GM19452 (cell line): ENCODE results near the gene NCOR2.

Experiments
- ATAC-seq: cut with Tn5 transposase; IDR thresholded peaks from one replicate; pipeline ENCODE4 v1.9.1; 2021; ENCODE audit not compliant: unreplicated experiment

NCOR2 gene

DNA sequence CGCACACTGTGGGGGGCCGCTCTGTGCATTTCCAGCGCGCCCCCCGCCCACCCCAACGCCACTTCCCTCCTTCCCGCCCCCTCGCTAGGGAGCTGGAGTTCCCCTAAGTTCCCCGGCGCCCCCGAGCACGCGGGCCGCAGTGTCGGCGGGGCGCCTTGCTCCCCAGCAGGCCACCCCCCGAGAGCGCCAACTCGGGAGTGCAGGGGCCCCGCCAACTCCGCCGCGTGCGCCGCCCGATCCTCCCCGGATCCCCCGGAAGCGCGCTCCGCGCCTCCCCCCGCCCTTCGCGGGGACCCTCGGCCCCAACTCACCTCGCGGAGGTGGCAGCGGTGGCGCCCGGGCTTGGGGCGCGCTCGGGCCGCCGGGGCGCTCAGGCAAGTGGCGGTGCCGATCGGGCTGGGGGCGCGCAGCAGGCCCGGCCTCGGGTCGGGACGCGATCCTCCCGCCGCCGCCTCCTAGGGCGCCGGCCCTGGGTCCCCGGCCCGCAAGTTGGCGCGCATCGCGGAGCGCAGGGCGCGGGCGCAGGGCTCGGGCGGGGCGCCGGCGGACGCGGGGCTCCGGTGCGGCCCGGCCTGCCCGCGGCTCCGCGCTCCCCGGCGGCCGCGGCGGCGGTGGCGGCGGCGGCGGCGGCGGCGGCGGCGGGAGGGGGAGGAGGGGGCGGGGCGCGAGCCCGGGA lies at the start of gene NCOR2:
NCOR2 (minus strand) TSS at position 616 of the 676 bp plus-strand sequence. CDS start 72,361 bp downstream, outside the sequence.
- peak; percentile 27 for ATAC-seq

DNA sequence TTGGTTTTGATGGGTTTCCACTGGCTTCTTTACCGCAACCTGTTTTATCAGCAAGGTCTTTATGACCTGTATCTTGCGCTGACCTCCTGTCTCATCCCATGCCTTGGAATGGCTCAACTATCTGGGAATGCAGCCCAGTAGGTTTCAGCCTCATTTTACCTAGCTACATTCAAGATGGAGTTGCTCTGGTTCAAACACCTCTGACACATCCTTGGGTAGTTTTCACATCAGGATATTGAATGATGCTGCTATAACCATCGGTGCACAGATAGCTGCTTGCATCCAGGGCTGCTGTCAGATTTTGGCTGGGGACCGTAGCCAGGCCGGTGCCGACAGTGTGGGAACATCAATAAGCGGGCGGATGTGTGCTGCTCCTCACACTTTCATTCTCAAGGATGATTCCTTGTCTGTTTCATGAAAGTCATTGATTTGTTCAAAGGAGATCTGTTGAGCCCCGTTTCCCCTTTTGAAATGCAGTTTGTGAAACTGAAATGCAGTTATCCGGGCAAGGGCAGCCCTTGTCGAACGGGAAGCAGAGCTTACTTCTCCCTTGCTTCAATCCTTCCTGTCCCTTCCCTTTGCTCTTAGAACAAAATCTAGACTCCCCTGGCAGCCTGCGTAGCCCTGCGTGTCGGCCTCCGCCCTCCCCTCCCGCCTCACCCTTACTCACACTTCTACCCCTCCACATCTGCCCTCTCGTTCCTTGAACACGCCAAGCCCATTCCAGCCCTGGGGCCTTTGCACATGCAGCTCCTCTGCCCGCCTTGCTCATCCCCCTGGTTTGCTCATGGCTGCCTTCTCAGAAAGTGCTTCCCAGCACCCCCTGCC lies 49.2 kb upstream of the NCOR2 start:
- ATAC-seq, result no peak

DNA sequence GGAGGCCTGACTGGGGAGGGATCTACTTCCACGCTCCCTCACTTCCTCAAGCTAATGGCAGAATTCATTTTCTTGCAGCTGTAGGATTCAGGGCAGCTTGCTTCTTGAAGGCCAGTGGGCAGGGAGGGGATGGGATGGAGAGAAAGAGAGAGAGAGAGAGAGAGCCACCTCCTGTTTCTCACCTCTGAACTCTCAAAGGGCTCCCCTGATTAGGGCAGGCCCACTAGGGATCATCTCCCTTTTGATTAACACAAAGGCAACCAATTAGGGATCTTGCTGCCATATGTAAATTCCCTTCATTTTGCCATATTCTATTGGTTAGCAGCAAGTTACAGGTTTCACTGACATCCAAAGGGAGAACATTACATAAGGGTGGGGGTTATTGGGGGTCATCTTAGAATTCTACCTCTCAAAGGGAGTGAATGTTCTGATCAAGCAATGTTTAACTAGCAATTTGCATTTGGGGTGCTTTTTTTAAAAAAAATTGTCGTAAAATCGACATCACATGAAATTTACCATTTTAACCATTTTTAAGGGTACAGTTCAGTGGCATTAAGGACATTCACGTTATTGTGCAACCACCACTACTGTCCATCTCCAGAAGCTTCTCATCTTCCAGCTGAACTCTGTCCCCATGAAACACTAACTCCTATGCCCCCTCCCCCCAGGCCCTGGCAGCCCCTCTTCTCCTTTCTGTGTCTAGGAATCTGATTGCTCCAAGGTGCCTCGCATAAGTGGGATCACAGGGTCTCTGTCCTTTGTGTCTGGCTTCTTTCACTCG lies 47.3 kb upstream of the NCOR2 start:
- ATAC-seq, result no peak

DNA sequence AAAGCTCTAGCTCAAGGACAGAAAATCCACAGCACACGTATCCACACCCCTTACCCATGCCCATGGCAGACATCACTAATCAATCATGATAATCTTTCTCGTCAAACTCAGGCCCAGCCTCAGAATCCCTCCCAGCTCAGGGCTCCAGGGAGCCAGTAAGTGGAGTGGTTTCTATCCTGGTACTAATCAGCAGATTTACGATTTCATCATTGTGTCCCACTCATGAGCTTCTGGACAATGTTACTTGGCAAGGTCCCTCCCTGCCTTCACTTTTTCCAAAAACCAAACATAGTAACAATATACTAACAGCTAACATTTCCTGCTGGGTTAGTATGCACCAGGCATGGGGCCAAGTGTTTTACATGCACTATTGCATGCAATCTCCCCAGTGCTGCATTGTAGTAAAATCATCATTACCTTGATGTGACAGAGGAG lies 45.8 kb upstream of the NCOR2 start:
- no peak for ATAC-seq

DNA sequence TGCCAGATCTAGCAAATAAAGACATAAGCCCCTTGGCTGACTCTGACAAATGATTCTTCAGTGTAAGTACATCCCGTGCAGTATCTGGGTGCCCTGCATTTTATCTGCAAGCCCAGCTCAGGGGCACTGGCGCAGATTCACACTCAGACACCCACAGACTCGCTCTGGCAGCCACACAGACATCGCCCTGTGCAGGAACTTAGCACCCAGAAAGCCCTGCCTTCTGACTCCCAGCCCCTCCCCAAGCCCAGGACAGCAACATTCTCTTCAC lies 44.9 kb upstream of the NCOR2 start:
- no peak for ATAC-seq

DNA sequence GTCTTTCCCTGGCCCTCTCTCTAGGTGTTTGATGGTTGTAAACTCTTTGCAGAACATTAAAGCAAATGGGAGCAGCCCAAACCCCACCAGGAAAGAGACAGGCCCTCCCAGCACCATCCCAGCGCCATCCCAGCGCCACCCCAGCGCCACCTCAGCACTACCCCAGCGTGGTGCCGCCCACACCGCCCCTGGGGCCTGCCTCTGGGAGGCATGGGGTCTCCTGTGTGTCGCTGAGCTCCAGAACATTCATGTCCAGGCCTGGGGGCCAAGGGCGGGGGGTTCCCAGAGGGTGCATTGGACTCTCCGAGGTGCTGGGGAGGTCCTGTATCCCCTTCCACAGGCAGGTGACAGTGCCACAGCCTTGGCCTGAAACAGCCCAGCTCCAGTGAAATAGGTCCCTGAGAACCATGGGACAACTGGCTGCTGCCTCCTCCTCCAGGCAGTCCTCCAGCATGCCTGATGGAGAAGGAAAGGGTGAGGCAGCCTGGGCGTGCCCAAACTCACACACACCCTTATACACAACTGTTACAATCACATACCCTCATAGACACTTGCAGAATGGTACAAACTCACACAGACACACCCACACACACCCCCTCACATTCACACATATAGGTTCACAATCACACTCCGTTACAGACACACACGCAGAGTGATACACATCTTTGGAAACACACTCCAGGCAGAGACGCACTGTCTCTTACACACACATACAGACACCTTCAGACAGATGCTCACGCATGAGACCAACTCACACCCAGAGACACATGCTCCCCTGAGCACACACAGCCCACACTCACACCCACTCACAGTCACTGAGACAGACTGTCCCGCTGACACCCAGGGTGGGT lies 44.4 kb upstream of the NCOR2 start:
- no peak for ATAC-seq

DNA sequence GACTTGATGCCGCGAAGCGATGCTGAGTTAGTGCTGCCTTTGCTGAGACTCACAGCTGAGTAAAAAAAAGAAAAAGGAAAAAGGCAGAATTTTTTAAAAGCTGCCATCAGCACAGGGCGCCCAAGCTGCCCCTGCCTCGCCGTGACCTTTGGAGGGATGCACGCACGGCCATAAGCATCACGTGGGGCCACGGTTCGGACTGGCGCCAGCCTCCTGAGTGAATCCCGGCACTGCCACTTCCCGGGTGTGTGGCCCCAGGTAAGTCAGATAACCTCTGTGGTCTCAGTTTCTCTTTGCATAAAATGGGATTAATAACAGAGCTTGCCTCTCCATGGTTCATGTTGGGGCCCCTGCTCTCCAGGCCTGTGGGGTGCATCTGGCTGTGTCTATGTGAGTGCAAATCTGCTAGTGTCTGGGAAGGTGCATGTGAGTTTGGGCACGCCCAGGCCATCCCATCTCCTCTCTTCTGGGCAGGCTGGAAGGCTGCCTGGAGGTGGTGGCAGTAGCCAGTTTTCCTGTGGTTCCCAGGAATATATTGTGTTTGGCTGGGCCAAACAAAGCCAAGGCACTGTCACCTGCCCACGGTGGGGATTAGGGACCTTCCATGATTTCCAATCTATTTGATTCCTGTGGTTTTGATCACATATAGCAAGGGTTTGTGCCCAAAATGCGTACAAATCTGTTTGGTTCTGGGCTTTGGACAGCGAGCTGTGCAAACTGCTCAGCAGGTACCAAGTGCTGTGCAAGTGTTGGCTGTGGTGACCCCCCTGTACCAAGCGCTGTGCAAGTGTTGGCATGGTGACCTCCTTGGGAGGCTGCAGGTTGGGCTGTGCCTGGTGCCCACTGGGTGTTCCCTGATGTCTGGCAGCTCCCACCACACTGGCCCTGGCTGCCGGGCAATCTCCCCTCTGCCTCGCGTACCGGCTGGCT lies 43.5 kb upstream of the NCOR2 start:
- no peak for ATAC-seq

DNA sequence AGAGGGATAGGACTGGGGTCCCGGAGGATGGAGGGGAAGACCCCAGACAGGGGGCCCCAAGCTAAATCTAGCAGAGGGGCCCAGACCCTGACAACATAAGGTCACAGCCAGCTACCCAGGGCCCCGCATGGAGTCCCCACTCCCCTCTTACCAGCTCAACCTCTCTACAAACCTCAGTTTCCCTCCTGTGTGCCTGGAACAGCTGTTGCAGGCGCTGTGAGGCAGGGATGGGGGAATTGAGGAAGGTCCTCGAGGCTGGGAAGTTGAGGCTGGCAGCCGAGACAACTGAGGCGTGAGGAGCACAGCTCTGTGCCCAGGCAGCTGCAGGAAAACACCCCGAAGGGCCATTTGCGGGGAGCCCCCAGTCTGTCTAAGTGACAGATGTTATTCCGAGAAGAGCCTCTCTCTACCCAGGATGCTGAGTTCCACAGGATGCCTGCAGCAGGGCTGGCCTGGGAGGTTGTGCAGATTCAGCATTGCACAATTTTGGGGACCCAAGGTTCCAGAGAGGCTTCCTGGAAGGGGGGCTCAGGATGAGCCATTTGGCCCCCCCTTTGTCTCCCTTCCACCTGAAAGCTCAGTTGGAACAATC lies 42.7 kb upstream of the NCOR2 start:
- ATAC-seq, result no peak

DNA sequence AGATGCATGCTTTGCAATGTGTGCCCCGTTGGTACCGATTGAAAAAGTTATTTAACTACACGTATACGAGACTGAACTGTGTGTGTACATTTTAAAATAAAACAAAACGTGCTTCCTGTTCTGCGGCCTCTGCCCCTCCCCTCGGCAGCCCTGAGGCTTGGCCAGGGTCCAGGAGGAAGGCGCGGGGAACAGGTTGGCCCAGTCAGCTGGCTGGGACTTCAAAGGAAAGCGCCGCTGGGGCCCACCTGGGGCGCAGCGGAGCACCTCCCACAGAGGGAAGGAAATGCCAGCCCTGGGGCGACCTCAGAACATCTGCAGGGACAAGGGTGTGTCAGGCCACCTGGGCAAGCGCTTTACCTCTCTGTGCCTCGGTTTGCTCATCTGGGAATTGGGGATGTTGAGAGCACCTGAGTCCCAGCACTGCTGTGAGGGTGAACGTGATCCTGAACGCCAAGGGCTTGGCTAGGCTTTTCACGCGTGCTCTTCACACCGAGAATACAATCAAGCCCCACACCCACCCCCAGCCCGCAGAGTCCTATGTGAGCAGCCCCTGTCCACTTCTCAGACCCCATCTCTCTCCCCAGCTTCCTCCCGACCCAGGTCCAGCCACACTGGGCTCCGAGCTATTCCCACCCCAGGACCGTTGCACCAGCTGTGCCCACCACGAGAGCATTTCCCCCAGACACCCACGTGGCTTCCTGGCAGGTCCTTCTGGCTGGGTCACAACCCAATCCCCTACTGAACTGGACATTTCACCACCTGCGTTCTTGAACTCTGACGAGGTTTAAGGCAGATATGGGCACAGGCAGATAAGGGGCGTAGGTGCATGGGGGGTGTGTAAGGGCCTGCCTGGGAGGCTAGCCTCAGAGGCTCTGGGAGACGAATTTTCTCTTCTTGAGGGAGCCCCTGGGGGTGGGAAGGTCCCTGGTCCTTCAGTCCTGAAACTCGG lies 41.9 kb upstream of the NCOR2 start:
- ATAC-seq, result peak; percentile 74

DNA sequence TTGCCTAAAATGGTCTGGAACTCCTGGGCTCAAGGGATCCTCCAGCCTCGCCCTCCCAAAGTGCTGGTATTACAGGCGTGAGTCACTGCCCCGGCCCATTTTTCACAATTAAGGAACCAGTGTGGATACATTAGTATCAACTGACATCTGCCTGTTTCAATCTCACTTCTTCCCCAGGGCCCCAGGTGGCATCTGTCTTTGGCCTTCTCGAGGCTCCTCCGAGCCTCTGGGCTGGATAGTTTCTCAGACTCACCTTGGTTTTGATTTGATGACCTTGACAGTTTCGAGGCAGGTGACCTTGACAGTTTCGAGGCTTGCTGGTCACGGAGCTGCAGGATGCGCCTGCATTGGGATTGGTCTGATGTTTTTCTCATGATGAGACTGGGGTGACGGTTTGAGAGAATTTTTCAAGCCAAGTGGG lies 41.0 kb upstream of the NCOR2 start:
- peak; percentile 45 for ATAC-seq

DNA sequence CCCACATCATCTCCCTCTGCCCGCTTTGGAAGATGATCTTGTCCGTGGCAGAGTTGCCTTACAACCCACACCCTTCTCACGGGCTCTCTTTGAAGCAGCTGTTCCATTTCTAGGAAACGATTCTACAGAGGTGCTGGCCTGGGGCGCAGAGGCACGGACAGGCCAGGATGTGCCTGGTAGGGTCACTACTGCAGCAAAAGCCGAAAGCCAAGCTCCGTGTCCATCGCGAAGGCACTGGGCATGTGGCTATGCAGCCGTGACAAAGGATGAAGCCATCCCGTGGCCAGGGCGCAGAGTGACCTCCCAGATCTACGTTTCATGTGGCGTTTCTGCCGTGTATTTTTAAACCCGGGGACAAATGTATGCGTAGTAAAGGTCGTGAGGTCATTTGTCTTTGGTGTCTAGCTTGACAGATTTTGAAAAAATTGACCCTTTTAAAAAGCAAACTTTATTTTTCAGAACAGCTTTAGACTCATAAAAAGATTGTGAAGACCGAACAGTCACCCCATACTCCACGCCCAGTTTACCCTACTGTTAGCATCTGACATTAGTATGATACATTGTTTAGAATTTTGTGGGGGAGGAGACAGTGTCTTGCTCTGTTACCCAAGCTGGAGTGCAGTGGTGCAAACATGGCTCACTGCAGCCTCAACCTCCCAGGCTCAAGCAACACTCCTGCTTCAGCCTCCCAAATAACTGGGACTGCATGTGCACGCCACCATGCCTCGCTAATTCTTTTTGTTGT lies 40.4 kb upstream of the NCOR2 start:
- ATAC-seq, result no peak

DNA sequence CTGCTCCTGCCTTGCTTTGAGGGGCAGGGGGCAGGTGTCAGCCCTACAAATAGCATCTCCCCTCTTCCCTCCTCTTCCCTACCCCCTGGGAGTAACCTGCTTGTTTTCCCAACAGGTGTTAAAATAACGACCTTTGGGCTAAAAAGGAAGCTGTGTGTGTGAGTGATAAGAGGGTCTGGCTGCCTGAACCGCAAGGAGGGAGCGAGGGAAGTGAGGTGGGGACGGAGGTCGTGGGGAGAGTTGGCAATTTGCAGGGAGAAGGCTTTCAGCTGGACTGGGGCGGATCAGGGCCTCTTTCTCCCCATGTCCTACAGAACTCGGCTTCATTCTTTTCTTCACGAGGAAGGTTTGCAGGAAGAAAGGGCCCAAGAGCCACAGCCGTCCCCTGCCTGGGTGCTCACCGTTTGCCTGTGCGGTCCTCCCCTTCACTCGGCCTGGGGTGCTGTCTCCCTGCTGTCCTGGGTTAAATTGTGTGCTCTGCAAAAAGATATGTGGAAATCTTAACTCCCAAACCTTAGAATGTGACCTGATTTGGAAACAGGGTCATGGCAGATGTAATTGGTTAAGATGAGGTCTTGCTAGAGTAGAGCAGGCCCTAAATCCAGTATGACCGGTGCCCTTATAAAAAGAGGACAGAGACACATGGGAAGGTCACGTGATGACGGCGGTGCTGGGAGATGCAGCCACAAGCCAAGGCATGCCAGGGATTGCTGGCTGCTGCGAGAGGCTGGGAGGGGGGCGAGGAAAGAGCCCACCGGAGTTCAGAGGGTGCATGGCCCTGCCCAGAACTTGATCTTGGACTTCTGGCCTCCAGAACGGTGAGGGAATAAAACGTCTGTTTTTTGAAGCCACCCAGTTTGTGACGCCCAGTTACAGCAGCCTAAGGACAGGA lies 38.7 kb upstream of the NCOR2 start:
- no peak for ATAC-seq

DNA sequence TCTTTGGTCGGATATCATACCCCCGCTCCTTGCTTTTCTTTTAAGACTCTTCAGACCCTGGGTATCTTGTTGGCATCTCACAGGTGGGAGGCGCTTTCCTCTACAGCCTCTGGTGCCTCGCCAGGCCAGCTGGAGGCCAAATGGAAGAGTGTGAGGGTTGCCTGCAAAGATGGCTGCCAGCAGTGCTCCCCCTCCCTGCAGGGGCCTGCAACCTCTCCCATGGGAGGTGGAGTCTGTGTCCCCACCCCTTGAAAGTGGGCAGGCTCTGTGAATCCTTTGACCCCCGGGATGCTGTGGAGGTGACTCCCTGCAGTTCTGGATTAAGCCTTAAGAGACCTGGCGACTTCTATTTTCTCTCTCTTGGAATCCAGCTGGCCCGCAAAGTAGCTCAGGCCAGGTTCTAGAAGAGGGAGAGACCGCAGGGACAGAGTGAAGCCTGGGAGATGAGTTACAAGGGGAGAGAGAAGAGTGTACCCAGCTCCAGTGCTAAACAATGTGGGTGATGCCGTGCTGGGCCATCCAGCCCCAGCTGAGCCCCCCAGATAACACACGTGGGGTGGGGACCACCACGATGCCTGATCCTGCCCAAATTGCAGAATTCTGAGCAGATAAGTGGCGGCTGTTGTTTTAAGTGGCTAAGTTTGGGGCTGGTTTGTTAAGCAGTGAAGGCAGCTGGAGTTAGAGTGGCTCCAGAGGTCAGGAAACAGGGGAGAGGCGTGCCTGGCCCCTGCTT lies 37.9 kb upstream of the NCOR2 start:
- no peak for ATAC-seq

DNA sequence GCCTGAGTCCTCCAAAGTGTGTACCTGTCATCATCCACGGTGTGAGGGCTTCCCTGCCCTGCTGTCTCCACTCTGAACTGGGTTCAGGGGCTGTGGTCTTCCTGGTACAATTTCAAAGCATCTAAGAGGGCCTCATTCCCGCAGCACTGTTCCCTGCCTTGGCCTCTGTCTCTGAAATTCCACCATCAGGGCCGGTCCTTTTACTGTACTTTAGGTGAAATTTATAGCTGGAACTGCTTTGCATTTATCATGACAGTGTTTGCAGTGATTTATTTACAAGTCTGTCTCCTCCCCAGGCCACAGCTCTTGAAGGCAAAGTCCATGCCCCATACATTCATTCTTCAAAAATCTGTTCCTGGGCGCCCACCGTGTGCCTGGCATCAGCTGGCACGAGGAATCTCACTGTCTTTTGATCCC lies 36.9 kb upstream of the NCOR2 start:
- ATAC-seq, result no peak

DNA sequence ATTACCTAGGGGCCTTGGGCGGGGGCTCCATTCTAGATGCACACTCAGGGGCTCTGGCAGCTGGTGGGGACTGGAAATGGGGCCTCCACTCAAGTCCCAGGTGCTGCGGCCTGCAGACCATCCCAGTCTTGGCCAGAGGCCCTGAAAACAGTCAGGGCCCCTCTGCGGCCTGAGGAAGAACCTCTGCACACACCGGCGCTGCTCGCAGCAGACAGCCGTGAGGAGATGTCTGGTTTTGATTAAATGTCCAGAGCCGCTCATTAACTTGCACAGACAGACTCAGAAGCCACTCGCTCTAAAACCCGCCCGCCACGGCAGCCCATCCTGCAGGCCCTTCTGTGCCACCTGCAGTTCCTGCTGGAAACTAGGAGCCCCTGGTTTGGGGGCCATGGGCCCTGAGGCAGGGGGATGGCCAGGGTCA lies 36.4 kb upstream of the NCOR2 start:
- no peak for ATAC-seq

DNA sequence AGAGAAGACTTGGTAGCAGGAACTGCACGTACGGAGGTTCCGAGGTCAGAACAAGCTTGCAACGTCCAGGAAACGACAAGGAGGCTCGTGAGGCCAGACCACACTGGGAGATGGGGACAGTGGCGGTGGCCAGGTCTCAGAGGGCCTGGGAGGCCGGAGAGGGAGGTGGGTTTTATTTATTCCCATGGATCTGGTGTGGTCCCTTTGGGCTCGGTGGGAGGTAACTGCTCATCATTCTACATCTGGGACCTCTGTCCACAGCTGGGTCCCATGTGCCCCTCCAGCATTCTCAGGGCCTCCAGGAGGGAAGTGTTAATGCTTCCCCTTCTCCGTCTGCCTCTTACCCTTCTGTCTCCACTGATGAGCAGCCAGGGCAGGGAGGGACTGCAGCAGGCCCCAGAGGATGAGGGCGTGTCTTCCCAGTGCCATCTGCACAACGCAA lies 35.7 kb upstream of the NCOR2 start:
- no peak for ATAC-seq
